ENCODE data around the gene CAMK2D.

The CAMK2D gene

DNA sequence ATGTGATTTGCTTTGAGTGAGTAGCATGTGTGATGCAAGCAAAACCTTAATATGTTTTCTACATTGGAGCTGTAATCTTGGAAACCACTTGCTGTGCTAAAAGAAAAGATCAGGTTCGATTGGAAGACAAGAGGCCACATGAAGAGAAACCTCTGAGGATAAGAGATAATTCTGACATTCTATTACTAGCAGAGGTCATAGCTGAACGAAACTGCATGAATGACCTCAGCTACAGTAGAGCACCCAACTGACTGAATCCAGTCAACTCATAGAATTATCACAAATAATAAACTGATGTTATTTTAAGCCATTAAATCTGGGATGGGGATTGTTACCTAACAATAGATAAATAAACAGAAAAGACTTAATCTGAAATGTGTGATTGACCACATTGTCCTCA, 147.1 kb downstream of the CAMK2D start:
- H3K4me1 ChIP-seq (ENCODE audit: insufficient read depth, low read length) = no peaks in the 10 kb centered on the region
- H3K27me3 ChIP-seq (ENCODE audit: insufficient read depth, low read length) = no peaks in the 10 kb centered on the region
- H3K9me3 ChIP-seq (ENCODE audit: insufficient read depth, low read depth, low read length) = no peaks in the 10 kb centered on the region
- H3K36me3 ChIP-seq (ENCODE audit: insufficient read depth, low read depth, low read length) = no peaks in the 10 kb centered on the region
- H3K4me3 ChIP-seq (ENCODE audit: low read length) = no peak overlapping the region
- no peak overlapping the region for H3K9ac ChIP-seq (ENCODE audit: low read depth, low read length)
- H3K27ac ChIP-seq (ENCODE audit: low read length) = no peak overlapping the region

DNA sequence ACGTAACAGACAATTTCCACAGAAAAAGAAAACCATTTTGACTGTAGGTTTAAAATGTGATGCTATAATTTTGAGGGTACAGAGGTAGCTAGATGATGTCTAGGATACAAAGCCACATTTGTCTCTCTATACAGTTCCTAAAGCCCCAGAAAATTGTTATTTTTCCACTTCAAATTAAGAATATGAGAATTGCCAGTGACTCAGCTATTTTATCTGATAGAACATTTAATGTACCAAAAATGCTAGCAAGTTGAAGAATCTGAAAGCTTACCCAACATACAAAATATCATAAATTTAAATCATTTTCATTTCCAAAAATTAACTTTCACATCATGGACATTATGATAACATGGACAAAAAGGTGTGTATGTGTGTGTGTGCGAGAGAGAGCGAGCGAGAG, 148.0 kb downstream of the CAMK2D start:
- Histone ChIP-seq H3K9me3 (ENCODE audit: insufficient read depth, low read depth, low read length) (no peaks in the 10 kb centered on the region), H3K9ac (ENCODE audit: low read depth, low read length) (no peak overlapping the region), H3K27ac (ENCODE audit: low read length) (no peak overlapping the region), H3K4me1 (ENCODE audit: insufficient read depth, low read length) (no peaks in the 10 kb centered on the region), H3K27me3 (ENCODE audit: insufficient read depth, low read length) (no peaks in the 10 kb centered on the region), H3K4me3 (ENCODE audit: low read length) (no peak overlapping the region), H3K36me3 (ENCODE audit: insufficient read depth, low read depth, low read length) (no peaks in the 10 kb centered on the region)

DNA sequence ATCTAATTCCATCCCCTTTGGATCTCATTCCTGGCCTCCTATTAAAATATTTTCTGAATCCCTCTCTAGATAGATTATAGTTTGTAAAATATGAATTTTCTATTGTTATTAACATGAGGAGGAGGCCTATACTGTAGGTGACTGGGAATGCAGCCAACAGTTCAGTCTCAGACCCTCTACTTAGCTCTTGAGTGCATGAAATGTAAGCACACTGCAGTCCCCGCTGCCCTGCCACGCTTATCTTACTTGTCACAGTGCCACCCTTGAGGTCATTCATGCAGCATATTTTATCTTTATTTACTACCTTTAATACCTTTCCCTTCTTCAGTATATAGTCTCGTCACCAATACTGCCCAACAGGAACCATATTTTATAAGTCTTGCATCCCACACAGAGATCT, 151.0 kb downstream of the CAMK2D start:
- H3K4me1 ChIP-seq (ENCODE audit: insufficient read depth, low read length) = no peaks in the 10 kb centered on the region
- H3K4me3 ChIP-seq (ENCODE audit: low read length) = no peak overlapping the region
- no peak overlapping the region for H3K9ac ChIP-seq (ENCODE audit: low read depth, low read length)
- H3K9me3 ChIP-seq (ENCODE audit: insufficient read depth, low read depth, low read length) = no peaks in the 10 kb centered on the region
- no peaks in the 10 kb centered on the region for H3K27me3 ChIP-seq (ENCODE audit: insufficient read depth, low read length)
- H3K36me3 ChIP-seq (ENCODE audit: insufficient read depth, low read depth, low read length) = no peaks in the 10 kb centered on the region
- H3K27ac ChIP-seq (ENCODE audit: low read length) = no peak overlapping the region

DNA sequence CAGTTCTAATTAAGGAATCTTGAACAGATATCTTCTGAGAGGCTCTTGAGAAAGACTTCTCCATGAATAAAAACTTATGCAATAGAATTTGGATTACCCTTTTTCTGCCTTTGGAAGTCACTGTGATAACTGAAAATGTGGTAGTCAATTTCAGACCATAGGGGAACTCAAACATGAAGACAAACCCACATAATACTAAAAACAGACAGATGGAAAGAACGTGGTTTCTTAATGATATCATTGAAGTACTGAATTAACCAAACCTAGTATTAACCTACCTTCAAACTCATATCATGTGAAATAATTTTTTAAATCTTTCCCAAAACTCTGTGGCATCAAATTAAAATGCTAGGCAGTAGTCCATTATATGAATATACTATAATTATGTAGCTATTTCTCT, 153.5 kb downstream of the CAMK2D start:
- Histone ChIP-seq H3K9me3 (ENCODE audit: insufficient read depth, low read depth, low read length) (no peaks in the 10 kb centered on the region), H3K36me3 (ENCODE audit: insufficient read depth, low read depth, low read length) (no peaks in the 10 kb centered on the region), H3K27ac (ENCODE audit: low read length) (no peak overlapping the region), H3K4me3 (ENCODE audit: low read length) (no peak overlapping the region), H3K4me1 (ENCODE audit: insufficient read depth, low read length) (no peaks in the 10 kb centered on the region), H3K9ac (ENCODE audit: low read depth, low read length) (no peak overlapping the region), H3K27me3 (ENCODE audit: insufficient read depth, low read length) (no peaks in the 10 kb centered on the region)

DNA sequence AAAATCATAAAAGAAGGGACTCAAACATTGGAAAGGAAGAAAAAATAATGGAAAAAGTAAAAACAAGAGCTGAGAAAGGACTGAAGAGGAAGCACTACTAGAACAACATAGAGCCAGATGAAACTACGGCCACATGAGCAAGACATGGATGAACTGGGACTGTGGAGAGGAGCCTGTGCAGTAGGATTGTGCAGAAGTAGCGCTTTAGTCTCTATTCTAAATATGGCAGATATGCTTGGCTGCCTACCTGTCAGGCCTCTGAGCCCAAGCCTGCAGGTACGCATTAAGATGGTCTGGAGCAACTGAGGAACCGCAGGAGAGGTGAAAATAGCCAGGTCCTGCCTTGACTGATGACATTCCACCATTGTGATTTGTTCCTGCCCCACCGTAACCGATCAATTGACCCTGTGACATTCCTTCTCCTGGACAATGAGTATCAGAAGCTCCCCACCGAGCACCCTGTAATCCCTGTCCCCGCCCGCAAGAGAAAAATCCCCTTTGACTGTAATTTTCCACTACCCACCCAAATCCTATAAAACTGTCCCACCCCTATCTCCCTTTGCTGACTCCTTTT, 154.3 kb downstream of the CAMK2D start:
- no peaks in the 10 kb centered on the region for H3K9me3 ChIP-seq (ENCODE audit: insufficient read depth, low read depth, low read length)
- H3K4me3 ChIP-seq (ENCODE audit: low read length) = no peak overlapping the region
- H3K27me3 ChIP-seq (ENCODE audit: insufficient read depth, low read length) = no peaks in the 10 kb centered on the region
- no peaks in the 10 kb centered on the region for H3K36me3 ChIP-seq (ENCODE audit: insufficient read depth, low read depth, low read length)
- H3K9ac ChIP-seq (ENCODE audit: low read depth, low read length) = no peak overlapping the region
- H3K27ac ChIP-seq (ENCODE audit: low read length) = no peak overlapping the region
- H3K4me1 ChIP-seq (ENCODE audit: insufficient read depth, low read length) = no peaks in the 10 kb centered on the region

DNA sequence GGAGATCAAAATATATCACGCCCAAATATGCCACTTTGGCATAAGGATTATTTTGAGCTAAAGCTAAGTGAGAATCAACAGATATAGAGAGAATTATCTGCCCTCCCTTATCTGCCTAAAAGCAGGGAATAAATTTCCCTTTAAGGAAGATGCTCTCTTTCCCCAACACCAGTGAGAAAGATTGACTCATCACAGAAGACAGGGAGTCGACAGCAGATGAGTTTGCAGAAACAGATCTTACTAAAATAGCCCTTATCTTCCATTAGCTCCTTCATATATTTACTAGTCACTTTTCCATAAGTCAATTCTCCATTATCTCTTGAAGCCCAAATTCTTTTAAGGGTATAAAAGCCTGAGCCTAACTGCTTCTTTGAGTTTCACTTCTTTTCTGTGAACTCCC, 156.6 kb downstream of the CAMK2D start:
- no peak overlapping the region for H3K27ac ChIP-seq (ENCODE audit: low read length)
- H3K27me3 ChIP-seq (ENCODE audit: insufficient read depth, low read length) = no peaks in the 10 kb centered on the region
- no peak overlapping the region for H3K9ac ChIP-seq (ENCODE audit: low read depth, low read length)
- H3K9me3 ChIP-seq (ENCODE audit: insufficient read depth, low read depth, low read length) = no peaks in the 10 kb centered on the region
- H3K4me1 ChIP-seq (ENCODE audit: insufficient read depth, low read length) = no peaks in the 10 kb centered on the region
- no peaks in the 10 kb centered on the region for H3K36me3 ChIP-seq (ENCODE audit: insufficient read depth, low read depth, low read length)
- no peak overlapping the region for H3K4me3 ChIP-seq (ENCODE audit: low read length)

DNA sequence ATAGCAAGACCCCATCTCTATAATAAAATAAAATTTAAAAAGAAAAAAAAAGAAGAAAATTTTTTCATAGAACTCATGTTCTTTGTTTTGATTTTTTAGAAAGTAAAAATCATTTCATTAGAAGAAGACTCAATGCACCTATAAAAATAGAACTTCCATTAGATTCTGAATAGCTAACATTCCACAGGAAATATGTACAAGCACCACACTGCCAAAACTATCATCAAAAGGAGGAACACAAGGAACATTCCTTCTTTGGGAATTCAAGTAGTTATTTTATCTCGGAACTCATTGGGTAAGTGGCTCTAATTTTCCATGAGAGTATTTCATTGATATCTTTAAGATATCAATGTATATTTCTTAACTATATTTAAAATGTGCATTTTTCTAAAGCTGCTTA, 157.6 kb downstream of the CAMK2D start:
- no peaks in the 10 kb centered on the region for H3K4me1 ChIP-seq (ENCODE audit: insufficient read depth, low read length)
- H3K9me3 ChIP-seq (ENCODE audit: insufficient read depth, low read depth, low read length) = no peaks in the 10 kb centered on the region
- H3K27me3 ChIP-seq (ENCODE audit: insufficient read depth, low read length) = no peaks in the 10 kb centered on the region
- H3K9ac ChIP-seq (ENCODE audit: low read depth, low read length) = no peak overlapping the region
- H3K36me3 ChIP-seq (ENCODE audit: insufficient read depth, low read depth, low read length) = no peaks in the 10 kb centered on the region
- no peak overlapping the region for H3K4me3 ChIP-seq (ENCODE audit: low read length)
- H3K27ac ChIP-seq (ENCODE audit: low read length) = no peak overlapping the region

DNA sequence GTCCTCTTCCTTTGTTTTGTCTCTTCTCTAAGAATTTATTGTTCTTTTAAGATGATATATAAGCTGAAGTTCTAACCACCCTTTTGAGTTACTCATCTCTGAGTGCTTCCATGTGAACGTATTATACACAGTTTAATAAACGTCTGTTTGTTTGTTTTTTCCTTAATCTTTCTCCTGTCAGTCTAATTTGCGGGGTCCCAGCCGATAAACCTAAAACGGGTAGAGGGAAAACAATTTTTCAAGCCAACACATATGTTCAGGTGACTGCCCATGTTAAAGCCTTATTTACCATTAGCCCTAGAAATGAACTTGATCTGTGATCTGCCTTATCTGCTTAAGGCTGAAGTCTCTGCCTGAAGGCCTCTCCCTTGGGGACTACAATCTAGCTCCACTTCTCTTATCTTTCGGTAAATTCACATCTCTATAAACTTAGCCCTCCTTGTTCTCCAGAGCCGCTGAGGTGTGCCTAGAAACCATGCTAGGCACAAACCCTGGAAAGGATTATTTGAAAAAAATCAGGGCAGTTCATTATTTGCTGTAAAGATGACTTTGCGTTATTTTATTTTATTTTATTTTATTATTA, 158.8 kb downstream of the CAMK2D start:
- H3K4me3 ChIP-seq (ENCODE audit: low read length) = no peak overlapping the region
- H3K9ac ChIP-seq (ENCODE audit: low read depth, low read length) = no peak overlapping the region
- H3K9me3 ChIP-seq (ENCODE audit: insufficient read depth, low read depth, low read length) = no peaks in the 10 kb centered on the region
- H3K27me3 ChIP-seq (ENCODE audit: insufficient read depth, low read length) = no peaks in the 10 kb centered on the region
- no peaks in the 10 kb centered on the region for H3K4me1 ChIP-seq (ENCODE audit: insufficient read depth, low read length)
- H3K27ac ChIP-seq (ENCODE audit: low read length) = no peak overlapping the region
- H3K36me3 ChIP-seq (ENCODE audit: insufficient read depth, low read depth, low read length) = no peaks in the 10 kb centered on the region

DNA sequence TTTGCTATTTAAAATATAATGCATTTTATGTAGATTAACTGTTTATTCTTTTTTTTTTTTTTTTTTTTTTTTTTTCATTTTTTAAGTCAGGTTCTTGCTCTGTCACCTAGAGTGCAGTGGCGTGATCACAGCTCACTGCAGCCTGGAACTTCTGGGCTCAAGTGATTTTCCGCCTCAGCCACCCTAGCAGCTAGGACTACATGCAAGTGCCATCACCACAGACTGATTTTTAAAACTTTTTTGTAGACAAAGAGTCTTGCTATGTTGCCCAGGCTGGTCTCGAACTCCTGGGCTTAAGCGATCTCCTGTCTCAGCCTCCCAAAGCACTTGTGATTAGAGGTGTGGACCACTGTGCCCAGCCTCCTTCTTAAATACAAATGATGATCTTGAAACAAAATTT, 159.9 kb downstream of the CAMK2D start:
- no peaks in the 10 kb centered on the region for H3K27me3 ChIP-seq (ENCODE audit: insufficient read depth, low read length)
- H3K27ac ChIP-seq (ENCODE audit: low read length) = no peak overlapping the region
- no peak overlapping the region for H3K4me3 ChIP-seq (ENCODE audit: low read length)
- H3K9me3 ChIP-seq (ENCODE audit: insufficient read depth, low read depth, low read length) = no peaks in the 10 kb centered on the region
- H3K36me3 ChIP-seq (ENCODE audit: insufficient read depth, low read depth, low read length) = no peaks in the 10 kb centered on the region
- no peak overlapping the region for H3K9ac ChIP-seq (ENCODE audit: low read depth, low read length)
- no peaks in the 10 kb centered on the region for H3K4me1 ChIP-seq (ENCODE audit: insufficient read depth, low read length)

DNA sequence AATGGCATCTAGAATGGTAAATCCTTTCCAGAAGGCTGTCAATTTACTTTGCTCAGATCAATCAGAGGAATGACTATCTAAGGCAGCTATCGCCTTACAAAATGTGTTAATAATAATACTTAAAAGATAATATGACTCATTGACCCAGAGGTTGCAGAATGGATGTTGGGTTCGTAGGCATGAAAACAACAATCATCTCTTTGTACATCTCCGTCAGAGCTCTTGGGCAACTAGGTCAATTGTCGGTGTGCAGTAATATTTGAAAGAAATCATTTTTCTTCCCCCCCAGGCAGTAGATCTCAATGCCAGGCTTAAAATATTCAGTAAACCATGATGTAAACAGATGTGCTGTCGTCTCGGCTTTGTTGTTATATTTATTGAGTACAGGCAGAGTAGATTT, 165.1 kb downstream of the CAMK2D start:
- Histone ChIP-seq H3K4me3 (ENCODE audit: low read length) (no peak overlapping the region), H3K4me1 (ENCODE audit: insufficient read depth, low read length) (no peaks in the 10 kb centered on the region), H3K27ac (ENCODE audit: low read length) (no peak overlapping the region), H3K36me3 (ENCODE audit: insufficient read depth, low read depth, low read length) (no peaks in the 10 kb centered on the region), H3K27me3 (ENCODE audit: insufficient read depth, low read length) (no peaks in the 10 kb centered on the region), H3K9me3 (ENCODE audit: insufficient read depth, low read depth, low read length) (no peaks in the 10 kb centered on the region), H3K9ac (ENCODE audit: low read depth, low read length) (no peak overlapping the region)

DNA sequence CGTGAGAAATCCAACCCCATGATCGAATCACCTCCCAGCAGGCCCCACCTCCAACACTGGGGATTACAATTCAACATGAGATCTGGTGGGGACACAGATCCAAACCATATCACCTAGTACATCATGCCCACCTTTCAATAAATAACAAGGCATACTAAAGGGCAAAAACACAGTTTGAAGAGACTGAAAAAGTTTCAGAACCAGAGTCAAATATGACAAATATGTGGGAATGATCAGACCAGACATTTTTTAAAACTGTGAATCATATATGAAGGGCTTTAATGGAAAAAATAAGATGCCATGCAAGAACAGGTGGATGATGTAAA, 167.3 kb downstream of the CAMK2D start:
- Histone ChIP-seq H3K9ac (ENCODE audit: low read depth, low read length) (no peak overlapping the region), H3K9me3 (ENCODE audit: insufficient read depth, low read depth, low read length) (no peaks in the 10 kb centered on the region), H3K4me3 (ENCODE audit: low read length) (no peak overlapping the region), H3K36me3 (ENCODE audit: insufficient read depth, low read depth, low read length) (no peaks in the 10 kb centered on the region), H3K27ac (ENCODE audit: low read length) (no peak overlapping the region), H3K4me1 (ENCODE audit: insufficient read depth, low read length) (no peaks in the 10 kb centered on the region), H3K27me3 (ENCODE audit: insufficient read depth, low read length) (no peaks in the 10 kb centered on the region)

DNA sequence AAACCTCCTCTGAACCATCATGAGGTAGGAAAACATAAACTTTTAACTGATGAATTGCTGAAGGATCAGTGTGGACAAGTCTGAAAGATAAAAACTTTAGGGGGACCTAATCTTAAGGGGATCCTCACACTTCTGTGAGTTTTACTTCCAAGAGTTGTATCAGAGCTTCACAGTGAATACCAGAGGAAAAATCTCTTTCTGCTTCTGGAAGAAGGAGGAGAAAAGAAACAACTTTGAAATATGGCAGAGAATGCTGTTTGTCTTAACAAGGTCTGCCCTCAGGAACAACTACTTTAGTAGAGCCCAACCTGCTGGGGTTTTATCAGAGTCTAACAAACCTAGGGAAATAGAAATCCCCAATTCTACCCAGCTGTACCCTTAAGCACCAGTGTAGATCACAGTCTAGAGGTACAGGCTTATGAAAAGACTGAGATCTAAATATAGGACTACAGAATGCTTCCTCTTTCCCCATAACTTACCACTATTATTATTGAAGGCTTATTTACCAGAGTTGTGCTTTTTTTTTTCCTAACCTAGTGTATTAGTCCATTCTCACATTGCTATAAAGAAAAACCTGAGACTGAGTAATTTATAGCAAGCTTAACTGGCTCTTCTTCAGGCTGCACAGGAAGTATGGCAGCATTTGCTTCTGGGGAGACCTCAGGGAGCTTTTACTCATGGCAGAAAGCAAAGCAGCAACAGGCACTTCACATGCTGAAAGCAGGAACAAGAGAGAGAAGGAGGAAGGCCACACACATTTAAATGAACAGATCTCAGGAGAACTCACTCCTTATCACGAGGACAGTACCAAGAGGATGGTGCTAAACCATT, 167.9 kb downstream of the CAMK2D start:
- no peaks in the 10 kb centered on the region for H3K36me3 ChIP-seq (ENCODE audit: insufficient read depth, low read depth, low read length)
- H3K4me3 ChIP-seq (ENCODE audit: low read length) = no peak overlapping the region
- no peaks in the 10 kb centered on the region for H3K4me1 ChIP-seq (ENCODE audit: insufficient read depth, low read length)
- no peaks in the 10 kb centered on the region for H3K27me3 ChIP-seq (ENCODE audit: insufficient read depth, low read length)
- no peak overlapping the region for H3K9ac ChIP-seq (ENCODE audit: low read depth, low read length)
- no peak overlapping the region for H3K27ac ChIP-seq (ENCODE audit: low read length)
- H3K9me3 ChIP-seq (ENCODE audit: insufficient read depth, low read depth, low read length) = no peaks in the 10 kb centered on the region

Measured in iPS-20b (cell line).